ENCODE data around the gene CACNA2D4.
A peak's percentile ranks its signal among the peaks of the same experiment; 100 is the strongest.

Gene CACNA2D4

DNA sequence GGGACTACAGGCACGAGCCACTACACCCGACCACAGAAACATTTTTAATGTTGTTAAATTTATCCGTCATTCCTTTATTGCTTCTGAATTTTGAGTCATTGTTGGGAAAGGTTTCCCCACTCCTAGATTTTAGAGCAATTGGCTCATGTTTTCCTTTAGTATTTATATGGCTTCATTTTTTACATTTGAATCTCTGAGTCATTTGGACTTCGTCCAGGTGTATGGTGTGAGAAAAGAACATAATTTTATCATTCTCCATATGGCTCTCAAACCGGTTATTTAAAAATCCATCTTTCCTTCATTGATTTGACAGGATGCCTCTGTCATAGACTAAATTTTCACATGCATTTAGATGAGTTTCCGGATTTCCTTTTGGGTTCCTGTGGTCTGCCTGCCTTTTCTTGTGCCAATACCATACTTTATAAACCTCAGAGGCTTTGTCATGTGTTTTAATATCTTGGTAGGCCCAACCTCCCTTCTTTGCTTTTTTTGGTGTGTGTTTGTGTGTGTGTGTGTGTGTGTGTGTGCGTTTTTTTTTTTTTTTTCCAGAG lies 67.2 kb downstream of the CACNA2D4 start:
- DNase-seq (ENCODE audit: low read depth) = peak; percentile 64
- no peak overlapping the region for H3K4me3 ChIP-seq (ENCODE audit: low read depth, low read length)
- TF ChIP-seq CTCF (conservative IDR thresholded peaks at IDR 0.05; ENCODE audit: low read depth, low read length) = no peak

GRCh38 chr12:1848745-1849144 lies 69.7 kb downstream of the CACNA2D4 start:
- no peak for DNase-seq (ENCODE audit: low read depth)
- H3K4me3 ChIP-seq (ENCODE audit: low read depth, low read length) = no peak overlapping the region
- no peak for TF ChIP-seq CTCF (conservative IDR thresholded peaks at IDR 0.05; ENCODE audit: low read depth, low read length)

GRCh38 chr12:1848146-1848545 lies 70.3 kb downstream of the CACNA2D4 start:
- no peak overlapping the region for H3K4me3 ChIP-seq (ENCODE audit: low read depth, low read length)
- no peak for TF ChIP-seq CTCF (conservative IDR thresholded peaks at IDR 0.05; ENCODE audit: low read depth, low read length)

DNA sequence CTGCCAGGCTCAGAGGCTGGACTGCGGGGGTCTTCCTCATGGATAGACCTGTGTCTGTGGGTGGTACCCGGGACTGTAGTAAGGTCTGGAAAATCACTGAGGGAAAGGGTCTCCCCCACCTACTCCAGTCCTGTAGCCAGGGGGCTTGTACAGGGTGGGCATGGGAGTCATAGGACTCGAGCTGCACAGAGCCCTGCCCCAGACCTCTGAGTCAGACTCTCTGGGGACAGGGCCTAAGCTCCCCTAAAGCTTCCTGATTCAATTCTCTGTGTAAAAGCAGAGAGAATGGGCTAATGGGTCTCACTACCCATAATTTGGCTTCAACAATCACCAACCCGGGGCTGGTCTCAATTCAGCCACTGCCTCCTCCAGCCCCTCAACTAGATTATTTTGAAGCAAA lies 71.0 kb downstream of the CACNA2D4 start:
- no peak overlapping the region for H3K4me3 ChIP-seq (ENCODE audit: low read depth, low read length)
- no peak for TF ChIP-seq CTCF (conservative IDR thresholded peaks at IDR 0.05; ENCODE audit: low read depth, low read length)
- no peak for DNase-seq (ENCODE audit: low read depth)

More at GRCh38 chr12:1848146-1848545, 70.3 kb downstream of the CACNA2D4 start:
- DNase-seq (ENCODE audit: low read depth) = no peak

DNA sequence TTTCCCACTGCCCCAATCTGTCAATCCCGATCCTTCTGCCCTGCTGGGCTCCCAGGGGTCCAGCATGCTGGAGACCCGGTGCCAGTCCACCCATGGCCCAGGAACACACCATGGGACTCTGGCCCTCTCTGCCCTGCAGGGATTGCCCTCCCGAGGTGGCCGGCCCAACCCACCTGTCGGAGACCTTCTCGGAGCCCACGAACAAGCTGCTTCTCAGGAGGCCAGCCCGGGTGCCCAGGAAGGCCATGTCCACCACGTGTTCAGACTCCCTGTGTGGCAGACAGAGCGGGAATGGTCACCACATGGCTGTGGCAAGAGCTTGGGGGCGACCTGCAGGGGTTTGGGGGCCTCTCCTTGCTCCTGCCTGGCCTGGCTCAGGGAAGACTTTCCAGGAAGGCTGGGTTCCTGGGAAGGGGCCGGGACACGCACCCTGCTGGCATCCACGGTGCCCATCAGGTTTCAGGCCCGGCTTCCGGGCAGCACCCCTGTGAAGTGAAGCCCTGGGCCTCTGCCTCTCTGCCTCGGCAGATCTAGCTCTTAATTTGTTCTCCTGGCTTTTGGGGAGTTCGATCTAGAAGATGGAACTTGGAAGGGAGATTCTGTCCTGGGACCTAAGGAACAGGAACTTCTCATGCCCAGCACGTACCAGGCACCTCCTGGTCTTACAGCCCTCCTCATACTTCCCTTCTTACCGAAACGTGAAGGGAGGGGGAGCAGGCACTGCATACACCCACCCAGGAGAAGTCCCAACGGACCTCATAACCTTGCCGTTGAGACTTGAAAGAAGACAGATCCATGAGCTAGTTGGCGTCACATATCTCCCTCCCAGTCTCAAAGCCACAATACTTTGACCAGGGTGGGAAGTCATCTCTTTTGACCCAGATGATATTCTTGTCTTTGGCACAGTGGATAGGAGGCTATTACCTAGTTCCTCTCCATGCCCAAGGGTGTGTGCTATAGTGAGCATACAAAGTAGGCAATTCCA lies 71.7 kb downstream of the CACNA2D4 start:
- TF ChIP-seq CTCF (conservative IDR thresholded peaks at IDR 0.05; ENCODE audit: low read depth, low read length) = no peak
- no peak for DNase-seq (ENCODE audit: low read depth)

GRCh38 chr12:1845886-1846285 lies 72.6 kb downstream of the CACNA2D4 start:
- DNase-seq (ENCODE audit: low read depth) = no peak
- no peak overlapping the region for H3K4me3 ChIP-seq (ENCODE audit: low read depth, low read length)
- TF ChIP-seq CTCF (conservative IDR thresholded peaks at IDR 0.05; ENCODE audit: low read depth, low read length) = no peak

More for the DNA sequence above, 71.7 kb downstream of the CACNA2D4 start:
- no peak overlapping the region for H3K4me3 ChIP-seq (ENCODE audit: low read depth, low read length)

Data from choroid plexus epithelial cell (primary cell).